GM19438 (cell line): ENCODE results near the gene NME9.

Experiments used
- ATAC-seq: cut with Tn5 transposase; IDR thresholded peaks from one replicate; pipeline ENCODE4 v1.9.1; 2021; ENCODE audit warnings: low read depth; ENCODE audit not compliant: unreplicated experiment

The NME9 gene

DNA sequence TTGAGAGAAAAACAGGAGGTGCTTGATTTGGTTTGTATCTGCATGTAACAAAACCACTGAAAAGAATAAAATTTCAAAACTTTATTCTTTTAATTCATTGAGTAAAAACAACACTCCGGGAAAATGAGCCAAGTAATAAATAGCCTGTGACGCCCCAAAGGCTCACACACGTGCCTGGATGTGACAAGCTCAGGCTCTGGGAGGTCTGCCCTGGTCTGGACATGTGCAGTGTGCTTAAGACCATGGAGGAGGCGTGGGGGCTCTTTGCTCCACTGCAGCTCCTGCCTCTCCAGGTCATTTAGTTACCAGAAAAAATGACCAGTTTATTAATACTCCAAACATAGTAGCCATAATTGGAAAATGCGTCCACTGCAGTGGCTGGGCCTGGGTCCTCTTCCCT lies 8.6 kb upstream of the NME9 start:
- ATAC-seq, result no peak

DNA sequence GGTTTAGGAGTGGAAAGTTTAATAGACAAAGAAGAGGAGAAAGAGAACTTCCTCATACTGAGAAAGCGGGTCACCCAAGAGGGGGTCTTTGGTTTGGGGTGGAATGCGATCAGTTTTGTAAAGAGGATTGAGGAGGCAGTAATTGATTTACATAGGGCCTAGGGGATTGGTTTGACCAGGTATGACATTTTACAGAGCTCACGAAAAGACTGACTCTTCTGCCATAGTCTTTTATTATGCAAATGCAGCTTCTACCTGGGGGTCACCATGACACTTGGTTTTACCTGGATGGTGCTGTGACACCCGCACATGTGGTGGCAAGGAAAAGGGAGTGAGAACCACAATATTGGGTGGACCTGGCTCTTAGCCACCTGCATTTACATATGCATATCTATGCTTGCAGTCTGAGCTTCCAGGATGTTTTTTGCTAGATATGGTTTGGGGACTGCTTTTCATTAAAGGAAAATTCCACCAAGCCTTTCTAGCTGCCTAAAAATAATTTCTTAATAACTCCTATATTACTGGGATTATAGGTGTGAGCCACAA lies 6.9 kb upstream of the NME9 start:
- ATAC-seq, result no peak

DNA sequence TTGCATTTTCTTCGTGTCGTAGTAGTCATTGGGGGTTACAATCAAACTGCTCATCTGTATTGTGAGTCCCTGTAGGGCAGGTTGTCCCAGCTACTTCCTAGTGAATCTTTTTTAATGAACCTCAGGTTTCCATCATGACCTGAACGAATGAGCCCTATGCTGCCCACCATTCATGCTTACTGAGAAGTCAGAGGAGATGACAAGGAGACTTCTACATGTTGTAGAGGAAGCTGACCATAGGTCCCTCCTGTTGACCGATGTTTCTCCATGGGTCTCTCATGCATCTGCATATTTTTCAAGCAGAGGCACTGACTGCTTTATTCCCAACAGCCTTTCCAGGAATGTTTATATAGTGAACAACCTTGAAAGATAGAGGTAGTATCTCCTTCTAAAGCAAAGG lies 5.0 kb upstream of the NME9 start:
- no peak for ATAC-seq

DNA sequence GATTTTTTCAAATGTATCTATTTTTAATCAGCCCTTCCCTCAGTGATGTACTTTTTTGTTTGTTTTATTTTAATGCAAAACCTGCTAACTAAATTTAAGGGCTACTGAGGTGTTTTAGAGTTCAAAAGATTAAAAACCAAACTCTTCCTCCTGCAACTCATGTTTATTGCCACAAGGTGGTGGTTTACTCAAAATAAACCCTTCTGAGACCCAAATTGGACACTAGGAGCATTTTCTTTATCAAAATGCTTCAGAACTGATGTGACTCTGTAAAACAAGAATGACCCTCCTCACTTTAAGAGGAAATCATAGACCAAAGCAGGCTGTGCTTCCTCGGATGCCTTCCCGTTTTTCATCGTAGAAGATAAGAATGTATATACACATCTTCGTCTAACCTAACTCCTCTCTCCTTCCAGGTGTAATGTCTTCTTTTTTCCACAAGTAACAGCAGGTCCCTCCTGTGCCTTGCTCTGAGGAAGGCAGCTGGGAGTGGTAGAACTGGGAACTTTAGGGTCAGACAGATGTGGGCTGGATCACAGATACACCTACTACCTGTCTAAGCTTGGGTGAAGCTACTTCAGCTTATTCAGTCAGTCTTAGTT lies 2.9 kb upstream of the NME9 start:
- no peak for ATAC-seq

DNA sequence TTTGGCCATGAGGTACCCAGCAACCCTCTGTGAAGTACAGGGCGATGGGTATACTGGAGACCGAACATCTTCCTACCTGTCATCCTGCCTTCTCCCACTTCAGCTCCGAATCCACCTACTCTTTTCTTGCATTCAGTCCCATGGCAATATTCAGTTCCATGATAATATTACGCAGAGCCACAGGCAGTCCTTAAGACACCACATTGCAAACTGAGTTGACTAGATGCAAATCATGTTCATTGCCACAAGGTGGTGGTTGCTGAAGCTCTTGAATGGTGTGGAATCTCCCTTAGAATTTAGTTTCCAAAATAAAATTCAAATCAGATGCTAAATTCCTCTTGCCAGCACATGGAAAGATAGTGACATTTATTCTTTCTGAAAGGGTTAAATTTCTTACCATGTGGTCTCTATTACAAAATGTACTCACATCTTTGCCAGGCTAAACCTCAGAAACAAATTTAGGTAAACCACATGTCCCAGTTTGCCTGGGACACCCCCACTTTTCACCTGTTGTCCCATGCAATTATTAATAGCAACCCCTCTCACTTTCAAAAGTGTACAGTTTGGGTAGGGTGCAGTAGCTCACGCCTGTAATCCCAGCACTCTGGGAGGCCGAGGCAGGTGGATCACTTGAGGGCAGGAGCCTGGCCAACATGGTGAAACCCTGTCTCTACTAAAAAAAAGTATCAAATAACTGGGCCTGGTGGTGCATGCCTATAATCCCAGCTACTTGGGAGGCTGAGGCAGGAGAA lies 1.7 kb upstream of the NME9 start:
- ATAC-seq, result no peak

DNA sequence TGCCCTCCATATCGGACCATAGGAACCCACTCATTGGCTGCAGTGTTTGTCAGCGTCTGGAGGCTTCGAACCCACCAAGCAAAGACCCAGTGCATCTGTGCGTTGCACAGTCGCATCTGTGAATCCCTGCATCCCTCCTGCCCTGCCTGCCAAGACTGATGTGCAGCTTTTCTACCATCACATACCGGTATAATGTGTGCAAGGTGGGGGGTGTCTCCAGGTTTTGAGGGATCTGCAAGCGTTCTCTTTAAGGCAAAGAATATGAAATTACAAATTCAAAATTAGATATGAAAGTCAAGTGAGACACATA lies 288 bp upstream of the NME9 start:
- no peak for ATAC-seq

DNA sequence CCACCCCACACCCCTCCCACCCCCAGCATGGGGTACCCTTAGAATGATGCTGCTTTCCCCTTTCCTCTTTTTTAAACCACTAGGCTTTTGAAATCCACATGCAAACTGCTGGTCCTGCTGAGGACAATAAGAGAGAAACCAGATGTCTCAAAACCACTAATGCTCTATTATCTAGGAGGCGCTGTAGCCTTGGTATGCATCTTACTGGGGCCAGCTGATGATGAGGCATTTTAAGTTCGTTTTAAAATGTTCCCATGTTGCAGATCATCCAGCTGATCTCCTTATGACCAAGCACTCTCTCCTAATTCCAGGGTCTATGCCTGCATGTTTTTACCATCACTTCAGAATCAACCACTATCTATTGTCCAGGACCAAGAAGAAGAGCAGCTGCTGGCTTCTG lies 1.3 kb downstream of the NME9 start:
- ATAC-seq, result no peak

DNA sequence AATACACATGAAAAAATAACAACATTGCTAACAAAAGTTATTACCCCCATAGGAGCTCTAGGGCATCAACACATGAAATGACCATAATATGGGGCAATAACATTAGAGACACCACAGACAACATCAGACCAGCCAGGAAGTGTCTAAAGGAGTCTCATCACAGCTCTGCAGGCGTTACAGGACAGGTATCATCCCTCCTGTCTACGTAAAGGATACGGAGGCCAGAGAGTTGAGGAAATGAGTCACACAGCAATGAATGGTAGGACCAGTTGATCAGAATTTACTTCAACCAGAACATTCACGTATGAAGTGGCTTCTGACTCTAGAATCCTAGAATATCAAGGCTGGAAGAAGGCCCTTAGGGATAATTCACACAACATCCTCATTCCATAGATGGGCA lies 1.8 kb downstream of the NME9 start:
- ATAC-seq, result no peak

DNA sequence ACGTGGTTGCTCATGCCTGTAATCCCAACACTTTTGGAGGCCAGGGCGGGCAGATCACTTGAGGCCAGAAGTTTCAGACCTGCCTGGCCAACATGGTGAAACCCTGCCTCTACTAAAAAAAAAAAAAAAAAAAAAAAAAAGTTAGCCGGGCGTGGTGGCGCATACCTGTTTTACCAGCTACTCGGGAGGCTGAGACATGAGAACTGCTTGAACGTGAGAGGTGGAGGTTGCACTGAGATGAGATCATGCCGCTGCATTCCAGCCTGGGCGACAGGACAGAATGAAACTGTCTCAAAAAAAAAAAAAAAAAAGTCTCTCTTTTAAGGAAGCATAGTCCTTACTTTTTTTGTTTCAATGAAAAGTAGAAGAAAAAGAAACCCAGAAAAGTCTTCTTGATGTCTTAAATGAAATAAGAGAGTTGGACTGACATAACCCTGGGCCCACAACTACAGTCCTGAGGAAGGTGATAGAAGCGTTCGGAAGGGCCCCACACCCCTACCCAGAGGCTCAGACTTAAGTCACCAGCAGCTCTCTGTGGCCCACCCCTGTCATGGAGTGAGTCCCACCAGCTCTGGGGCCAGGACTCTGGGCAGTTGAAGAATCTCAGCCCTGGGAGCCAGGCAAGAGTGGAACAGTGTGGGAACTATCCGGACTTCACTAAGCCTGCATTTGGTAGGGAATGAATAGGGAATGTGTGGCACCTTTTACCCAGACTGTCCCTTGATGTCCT lies 2.6 kb downstream of the NME9 start:
- no peak for ATAC-seq

DNA sequence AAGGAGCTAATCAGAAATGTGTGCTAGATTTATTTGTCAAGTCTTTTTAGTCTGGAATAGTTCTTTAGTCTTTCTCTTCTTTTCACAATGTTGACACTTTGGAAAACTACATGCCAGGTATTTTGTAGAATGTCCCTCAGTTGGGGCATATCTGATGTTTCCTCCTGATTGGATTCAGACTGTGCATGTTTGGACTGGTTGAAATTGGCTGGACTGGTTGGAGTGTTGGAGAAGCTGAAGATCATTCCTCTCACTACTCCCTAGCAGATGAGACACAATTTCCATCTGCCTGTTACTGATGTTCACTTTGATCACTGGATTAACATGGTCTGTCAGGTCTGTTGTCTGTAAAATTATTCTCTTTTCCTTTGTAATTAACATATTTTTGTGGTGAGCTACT lies 3.7 kb downstream of the NME9 start:
- ATAC-seq, result no peak

DNA sequence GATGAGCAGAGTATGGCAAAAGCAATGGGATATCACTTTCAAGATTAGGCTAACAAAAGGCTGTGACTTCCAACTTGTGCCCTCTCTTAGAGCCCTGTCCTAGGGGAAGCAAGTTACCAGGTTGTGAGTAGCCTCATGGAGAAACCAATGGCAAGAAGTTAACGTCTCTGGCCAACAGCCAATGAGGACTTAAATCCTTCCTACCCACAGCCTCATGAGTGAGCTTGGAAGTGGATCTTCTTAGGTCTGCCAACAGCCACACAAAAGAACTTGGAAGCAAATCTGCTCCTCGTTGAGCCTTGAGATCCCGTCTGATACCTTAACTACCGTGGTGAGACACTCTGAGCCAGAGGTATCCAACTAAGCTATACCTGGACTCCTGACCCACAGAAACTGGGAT lies 5.7 kb downstream of the NME9 start:
- ATAC-seq, result no peak

DNA sequence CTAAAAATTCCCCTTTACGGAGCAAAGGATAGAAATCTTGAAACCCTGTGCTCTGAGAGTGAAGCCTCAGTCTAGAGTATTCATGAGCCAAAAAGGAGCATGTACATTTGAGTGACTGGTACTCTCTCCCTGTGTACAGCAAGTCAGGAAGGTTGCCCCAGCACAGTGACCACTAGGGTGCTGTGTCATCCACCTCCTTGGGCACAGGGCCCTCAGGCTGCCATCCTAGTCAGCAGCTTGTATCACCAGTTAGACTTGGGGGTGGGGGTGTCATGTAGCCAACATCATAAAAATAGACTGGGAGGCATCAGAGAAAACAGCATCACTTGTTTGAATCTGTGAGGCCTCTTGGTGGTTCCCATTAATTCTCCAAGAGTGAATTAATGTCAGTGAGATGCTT lies 12.0 kb downstream of the NME9 start:
- ATAC-seq, result no peak

DNA sequence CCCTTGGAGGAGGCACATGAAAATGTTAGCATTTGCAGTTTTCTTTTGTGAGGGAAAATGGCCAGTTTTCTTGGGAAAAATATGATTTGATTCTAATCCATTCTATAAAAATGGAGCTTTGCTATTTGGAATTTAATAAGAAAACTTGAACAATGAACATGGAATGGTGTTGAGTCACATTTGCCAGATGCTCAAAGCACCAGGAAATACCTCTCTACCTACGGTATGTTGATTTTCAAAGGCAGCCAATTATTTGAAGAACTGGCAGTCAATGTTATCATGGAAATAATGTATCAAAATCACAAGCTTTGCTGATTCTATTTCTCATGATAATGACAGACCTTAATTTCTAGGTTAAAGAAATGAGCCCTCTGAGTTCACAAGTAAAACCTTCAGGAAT lies 14.9 kb downstream of the NME9 start:
- ATAC-seq, result no peak

DNA sequence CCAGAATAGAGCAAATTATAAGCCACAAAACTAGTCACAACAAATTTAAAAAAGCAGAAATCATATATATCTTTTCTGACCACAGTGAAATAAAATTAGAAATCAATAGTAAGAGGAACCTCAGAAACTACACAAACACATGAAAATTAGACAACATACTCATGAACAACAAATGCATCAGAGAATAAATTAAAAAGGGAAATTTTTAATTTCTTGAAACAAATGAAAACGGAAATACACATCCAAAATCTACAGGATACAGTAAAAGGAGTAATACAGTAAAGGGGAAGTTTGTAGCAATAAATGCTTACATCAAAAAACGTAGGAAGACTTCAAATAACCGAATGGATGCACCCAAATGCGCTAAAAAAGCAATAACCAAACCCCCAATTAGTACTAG lies 19.2 kb downstream of the NME9 start:
- ATAC-seq, result no peak

DNA sequence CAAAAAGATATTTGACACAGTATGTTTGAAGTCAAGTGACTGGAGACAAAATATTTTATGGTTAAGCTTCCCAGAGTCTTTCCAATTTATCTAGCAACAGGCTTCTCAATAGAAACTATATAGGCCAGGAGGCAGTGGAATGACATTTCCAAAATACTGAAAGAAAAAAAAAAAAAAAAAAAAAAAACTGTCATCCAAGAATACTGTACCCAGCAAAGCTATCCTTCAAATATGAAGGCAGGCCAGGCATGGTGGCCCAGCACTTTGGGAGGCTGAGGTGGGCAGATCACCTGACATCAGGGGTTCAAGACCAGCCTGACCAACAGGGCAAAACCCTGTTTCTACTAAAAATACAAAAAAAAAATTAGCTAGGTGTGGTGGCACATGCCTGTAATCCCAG lies 20.9 kb downstream of the NME9 start:
- ATAC-seq, result no peak

DNA sequence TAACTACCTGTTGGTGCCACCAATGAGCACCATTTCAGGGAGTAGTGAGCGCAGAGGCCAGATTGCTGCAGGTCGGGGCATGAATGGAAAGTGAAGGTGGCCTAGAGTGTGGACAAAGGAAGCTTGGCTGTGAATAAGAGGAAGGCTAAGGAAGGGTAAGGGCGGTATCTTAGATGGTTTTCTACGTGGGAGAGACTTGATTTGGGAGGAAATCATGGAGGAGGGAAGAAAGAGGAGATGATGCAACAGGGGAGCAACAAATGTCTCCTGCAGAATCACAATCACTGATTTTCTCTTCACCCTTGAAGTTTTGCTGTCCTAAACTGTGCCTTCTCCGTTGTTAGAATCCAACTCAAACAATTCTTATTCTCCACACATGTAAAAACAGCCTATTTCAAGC lies 21.8 kb downstream of the NME9 start:
- no peak for ATAC-seq

DNA sequence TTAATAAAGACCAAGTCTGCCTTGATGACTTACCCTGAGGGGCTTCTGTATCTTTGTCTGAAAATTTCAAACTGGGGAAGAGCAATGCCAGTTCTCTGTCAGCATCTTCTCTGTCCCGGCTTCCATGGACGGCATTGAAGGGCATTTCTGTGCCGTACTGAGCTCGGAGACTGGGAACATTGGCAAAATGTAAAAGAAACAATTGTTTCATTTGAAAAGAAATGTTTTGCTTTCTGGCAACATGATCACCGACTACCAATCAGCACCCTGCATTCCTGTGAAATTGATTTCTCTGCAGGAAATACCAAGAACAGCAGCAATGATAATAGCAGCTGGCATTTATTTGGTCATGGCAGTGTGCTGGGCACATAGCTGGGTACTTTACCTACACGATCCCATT lies 26.2 kb downstream of the NME9 start:
- ATAC-seq, result no peak

DNA sequence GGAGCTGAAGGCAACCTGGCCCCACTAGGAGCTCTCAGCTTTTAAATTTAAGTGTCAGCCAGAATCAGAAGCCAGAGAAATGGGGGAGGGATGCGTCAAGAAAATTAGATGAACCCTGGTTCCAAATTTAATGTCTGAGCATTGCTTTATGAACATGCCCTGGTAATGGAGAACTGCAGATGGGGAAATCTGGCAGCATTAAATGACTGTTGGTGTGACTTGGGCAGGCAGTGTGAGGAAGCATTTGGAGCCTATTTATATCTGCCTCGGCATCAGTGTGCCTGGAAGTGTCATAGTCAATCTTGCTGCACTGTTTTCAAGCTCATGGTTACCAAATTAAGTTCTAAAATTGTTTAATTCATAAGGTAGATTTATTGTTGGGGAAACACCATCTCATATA lies 29.0 kb downstream of the NME9 start:
- no peak for ATAC-seq

DNA sequence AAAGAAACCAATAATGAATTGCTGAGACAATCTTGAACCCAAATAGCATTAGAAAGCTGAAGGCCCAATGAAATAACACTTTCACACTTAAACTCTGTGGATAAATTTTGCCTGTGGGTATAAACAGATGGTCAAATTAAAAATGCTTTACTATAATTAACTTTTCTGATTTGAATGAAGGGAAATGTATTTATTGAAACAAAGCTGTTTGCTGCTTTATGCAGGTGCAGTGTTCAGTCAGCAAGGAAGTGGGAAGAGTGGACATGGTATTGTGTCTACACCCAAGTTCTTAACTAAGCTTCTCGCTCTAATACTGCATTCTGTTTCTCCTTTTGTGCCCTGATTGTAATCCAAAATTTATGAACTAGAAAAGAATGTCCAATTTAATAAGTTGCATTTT lies 31.8 kb downstream of the NME9 start:
- ATAC-seq, result no peak

DNA sequence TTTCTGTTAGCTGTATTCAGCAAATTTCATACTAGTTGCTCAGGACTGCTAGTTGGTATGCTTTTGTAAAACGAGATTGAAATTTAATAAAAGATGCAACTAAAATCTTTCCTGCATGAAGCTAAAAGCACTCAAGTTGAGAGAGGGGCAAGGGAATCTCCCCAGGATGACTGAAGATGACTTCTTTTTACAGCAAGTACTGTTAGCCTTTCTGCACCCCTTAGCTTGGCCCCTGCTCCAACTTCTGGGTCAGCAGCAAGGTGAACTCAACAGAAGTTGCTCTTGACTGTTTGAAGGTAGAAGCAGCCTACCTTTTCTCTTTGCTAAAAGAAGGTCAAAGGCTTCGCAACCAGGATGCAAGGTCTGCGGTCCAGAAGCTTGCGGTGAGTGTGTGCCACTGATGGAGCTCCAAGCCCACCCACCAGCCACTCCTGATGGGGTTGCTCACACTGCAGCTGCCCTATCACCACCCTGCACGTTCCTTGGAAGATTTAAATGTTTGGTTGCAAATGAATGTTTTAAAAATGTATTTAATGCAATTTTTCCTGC lies 32.5 kb downstream of the NME9 start:
- ATAC-seq, result no peak

DNA sequence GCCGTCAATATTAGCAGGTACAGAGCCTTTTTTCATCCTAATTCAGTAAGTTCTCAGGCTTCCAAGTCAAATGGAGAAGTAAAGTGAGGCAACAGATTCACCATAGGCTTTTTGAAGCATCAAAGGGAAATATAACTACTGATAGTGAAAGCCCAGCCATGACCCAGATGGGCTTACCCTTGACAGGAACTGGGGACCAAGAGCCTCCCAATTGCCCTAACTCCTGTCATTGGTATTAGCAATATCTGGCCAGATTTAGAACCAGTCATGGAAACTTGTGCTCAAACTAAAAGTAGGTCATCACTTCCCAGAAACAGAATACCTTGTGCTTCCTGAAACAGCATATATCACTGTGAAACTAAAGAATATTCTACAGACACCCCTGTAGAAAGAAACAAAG lies 33.0 kb downstream of the NME9 start:
- ATAC-seq, result no peak

DNA sequence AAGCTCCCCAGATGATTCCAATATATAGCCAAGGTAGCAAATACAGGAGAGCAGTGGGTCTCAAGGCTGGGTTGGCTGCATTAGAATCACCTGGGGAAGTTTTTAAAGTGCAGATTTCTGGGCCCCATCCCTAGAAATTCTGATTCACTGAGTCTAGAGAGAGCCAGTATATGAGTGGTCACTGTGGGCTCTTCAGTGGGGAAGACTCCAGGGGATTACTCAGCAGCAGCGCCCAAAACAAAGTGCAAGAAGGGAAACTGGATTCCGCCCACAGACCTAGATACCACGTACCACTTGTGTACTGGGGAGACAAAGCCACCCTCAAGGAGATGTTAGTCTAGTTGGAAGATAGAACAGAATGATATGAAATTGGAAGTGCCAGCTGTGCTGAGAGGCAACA lies 40.0 kb downstream of the NME9 start:
- no peak for ATAC-seq
